Effector memory CD4-positive, alpha-beta T cell (primary cell): Measurements from ENCODE around the gene FANCC.

Experiments used
- DNase-seq, 3 donors: peaks; one replicate each; pipeline ENCODE4 v3.0.0-alpha.2; 2020
- H3K27ac ChIP-seq: 2 replicates; pipeline ENCODE4 v1.7.0; 2013; ENCODE audit warnings: mild to moderate bottlenecking, low read length, moderate library complexity; ENCODE audit not compliant: insufficient read depth, poor library complexity, severe bottlenecking
- H3K27me3 ChIP-seq: replicated peaks from 2 replicates; pipeline ENCODE4 v1.7.0; 2013; ENCODE audit warnings: mild to moderate bottlenecking, low read length; ENCODE audit not compliant: insufficient read depth, control insufficient read depth, poor library complexity, severe bottlenecking
- H3K36me3 ChIP-seq: 2 replicates; pipeline ENCODE4 v1.7.0; 2013; ENCODE audit warnings: mild to moderate bottlenecking, low read length, moderate library complexity; ENCODE audit not compliant: control insufficient read depth, insufficient read depth
- H3K4me1 ChIP-seq: 2 replicates; pipeline ENCODE4 v1.7.0; 2013; ENCODE audit warnings: low read length, mild to moderate bottlenecking; ENCODE audit not compliant: control insufficient read depth, insufficient read depth, poor library complexity, severe bottlenecking
- H3K4me3 ChIP-seq: 2 replicates; pipeline ENCODE4 v1.7.0; 2013; ENCODE audit warnings: low read length, low read depth, mild to moderate bottlenecking; ENCODE audit not compliant: insufficient read depth, poor library complexity, severe bottlenecking
- H3K9me3 ChIP-seq: 2 replicates; pipeline ENCODE4 v1.7.0; 2013; ENCODE audit warnings: mild to moderate bottlenecking, low read length, moderate library complexity; ENCODE audit not compliant: control insufficient read depth

The FANCC gene

DNA sequence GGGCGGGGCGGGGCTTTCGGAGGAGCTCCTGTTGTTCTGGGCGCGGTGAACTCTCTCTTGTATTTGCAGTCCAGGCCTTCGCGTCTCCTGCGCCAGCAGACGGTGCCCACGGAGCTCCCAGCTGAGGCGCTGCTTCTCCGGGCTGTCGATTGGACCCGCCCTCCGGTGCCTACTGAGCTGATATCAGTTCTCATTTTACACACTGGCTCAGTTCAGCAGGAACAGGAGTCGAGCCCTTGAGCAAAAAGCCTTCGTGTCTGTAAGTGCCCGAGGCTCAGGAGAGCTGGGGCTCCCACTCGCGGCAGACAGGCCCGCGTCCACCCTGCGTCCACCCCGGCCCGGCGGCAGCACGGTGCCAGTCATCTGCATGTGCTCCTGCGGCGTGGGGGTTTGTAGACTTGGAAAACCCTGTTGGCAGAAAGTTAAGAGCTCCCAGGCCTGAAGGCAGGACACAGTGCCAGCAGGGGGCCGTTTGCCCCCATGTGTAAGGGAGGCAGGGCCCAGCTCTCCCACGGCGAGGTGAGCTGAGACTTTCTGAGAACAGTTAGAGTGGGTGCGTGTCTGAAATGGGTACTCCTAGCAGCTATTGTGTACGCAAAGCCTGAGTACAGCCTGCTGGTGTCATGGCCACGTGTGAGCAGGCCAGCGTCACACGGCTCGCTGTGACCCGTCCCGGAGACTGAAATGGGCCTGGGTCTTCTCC, 231.5 kb downstream of the FANCC start:
- Histone ChIP-seq H3K4me1 (no peaks in the 10 kb centered on the region), H3K27me3 (no peaks in the 10 kb centered on the region), H3K36me3 (no peaks in the 10 kb centered on the region), H3K4me3 (no peak overlapping the region), H3K27ac (no peak overlapping the region), H3K9me3 (no peaks in the 10 kb centered on the region)
- DNase-seq, result no peak

DNA sequence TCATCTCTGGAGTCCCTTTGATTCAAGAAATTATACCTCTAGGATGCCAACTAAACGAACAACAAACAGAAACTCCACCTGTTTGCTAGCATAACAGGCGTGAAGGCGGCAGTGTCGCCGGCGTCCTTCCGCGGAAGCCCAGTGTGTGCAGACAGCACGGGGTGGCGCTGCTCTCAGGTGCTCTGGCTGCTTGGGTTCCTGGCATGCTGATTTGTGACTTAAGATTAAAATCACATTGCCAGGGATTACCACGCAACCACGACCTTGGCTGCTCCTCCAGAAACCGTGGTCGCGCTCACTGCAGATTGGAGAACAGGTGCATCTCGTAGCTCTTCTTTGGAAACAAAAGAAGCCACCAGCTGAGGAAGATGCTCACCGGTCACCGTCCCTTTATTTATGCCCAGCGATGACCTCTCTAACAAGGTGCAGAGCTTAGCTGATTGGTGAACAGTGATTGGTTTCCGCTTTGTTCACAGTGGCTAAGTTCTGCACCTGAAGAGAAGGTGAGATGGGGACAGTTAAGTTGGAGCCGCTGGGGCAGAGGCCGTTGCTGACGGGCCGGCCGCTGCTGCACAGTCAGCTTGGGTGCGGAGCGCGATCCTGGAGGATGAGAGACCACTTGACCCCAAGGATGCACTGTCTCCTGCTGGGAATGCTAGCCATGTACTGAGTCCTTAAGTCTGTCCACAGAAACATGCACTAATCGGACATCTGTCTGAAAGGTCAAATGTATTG, 232.3 kb downstream of the FANCC start:
- no peaks in the 10 kb centered on the region for H3K9me3 ChIP-seq
- H3K4me3 ChIP-seq, result no peak overlapping the region
- no peaks in the 10 kb centered on the region for H3K27me3 ChIP-seq
- no peaks in the 10 kb centered on the region for H3K36me3 ChIP-seq
- no peaks in the 10 kb centered on the region for H3K4me1 ChIP-seq
- H3K27ac ChIP-seq, result no peak overlapping the region
- no peak for DNase-seq

DNA sequence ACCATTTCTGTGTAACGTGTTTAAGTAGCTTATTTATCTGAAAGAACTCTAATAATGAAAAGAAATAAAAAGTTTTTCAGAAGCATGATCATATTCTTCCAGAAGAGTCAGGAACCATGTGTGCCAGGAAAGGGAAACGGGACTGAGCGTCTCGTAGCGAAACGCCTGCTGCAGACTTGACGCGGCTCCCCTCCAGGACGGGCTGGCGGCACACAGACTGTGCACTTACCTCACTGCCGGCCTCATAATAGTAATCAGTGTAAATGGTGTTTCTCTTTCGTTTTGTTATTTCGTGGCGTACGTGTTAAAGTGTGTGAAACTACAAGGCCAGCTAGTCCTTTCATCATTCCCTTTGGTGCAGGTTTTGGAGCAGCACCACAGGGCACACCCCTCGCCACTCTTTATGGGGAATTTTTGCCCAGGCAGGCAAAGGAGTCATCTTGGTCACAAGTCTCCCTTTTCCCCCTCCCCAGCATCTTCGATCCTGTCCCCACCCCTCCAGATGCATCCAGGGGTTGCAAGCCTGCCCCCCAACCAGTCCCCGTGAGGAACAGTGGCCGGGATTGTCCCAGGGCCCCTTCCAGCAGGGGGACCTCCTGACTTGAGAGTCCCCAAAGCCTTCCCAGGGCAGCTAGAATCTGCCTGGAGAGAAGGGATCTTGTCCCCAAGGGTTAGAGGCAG, 233.1 kb downstream of the FANCC start:
- H3K27me3 ChIP-seq, result no peaks in the 10 kb centered on the region
- H3K4me3 ChIP-seq, result no peak overlapping the region
- H3K9me3 ChIP-seq, result no peaks in the 10 kb centered on the region
- no peaks in the 10 kb centered on the region for H3K36me3 ChIP-seq
- H3K4me1 ChIP-seq, result no peaks in the 10 kb centered on the region
- DNase-seq, result no peak
- no peak overlapping the region for H3K27ac ChIP-seq

DNA sequence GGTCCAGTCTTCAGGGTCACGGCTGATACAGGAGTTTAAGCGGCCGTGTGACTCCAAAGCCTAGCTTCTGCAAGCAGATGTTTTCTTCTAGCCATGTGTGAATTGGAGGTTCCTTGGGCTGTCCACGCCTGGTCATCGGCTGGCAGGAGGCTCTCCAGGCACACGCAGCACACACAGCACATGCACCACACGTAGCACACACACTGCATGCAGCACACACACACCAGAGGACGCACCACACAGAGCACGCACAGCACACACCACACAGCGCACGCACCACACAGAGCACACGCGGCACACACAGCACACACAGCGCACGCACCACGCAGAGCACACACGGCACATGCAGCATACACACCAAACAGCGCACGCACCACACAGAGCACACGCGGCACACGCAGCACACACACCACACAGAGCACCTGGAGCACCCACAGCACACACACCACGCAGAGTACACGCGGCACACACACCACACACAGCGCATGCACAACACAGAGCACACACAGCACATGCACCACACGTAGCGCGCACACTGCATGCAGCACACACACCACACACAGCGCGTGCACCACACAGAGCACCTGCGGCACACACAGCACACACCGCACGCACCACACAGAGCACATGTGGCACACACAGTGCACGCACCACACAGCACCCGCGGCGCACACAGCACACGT, 234.3 kb downstream of the FANCC start:
- Histone ChIP-seq H3K36me3 (no peaks in the 10 kb centered on the region), H3K4me3 (no peak overlapping the region), H3K4me1 (no peaks in the 10 kb centered on the region), H3K27ac (no peak overlapping the region), H3K27me3 (no peaks in the 10 kb centered on the region), H3K9me3 (no peaks in the 10 kb centered on the region)
- no peak for DNase-seq

DNA sequence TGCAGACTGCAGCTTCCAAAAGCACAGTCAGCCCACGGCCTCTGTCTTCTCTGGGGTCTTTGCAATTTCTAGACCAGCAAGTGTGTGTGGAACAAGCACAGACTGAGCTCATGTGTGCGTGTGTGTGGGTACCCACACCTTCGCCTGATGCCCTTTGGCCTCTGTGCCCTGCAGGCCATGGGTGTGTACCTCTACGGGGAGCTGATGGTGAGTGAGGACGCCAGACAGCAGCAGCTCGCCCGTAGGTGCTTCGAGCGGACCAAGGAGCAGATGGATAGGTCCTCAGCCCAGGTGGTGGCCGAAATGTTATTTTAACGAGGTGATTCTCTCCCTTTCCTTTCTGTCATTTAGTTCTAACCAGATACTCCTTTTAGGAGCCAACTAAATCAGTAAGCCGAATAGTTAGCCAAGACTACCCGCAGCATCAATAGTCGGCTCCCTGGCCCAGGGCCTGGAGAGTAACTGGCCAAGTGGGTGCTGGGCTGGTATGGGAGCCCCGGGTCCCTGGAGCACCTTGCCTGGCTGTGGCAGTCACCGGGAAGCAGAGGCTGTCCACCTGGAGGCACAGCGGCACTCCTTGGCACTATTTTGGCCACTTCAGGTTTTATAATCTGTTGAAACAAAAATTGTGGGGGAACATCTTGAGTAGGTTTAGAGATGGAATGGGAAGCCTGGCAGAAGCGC, 235.0 kb downstream of the FANCC start:
- H3K36me3 ChIP-seq, result no peaks in the 10 kb centered on the region
- DNase-seq, result no peak
- no peaks in the 10 kb centered on the region for H3K4me1 ChIP-seq
- H3K27ac ChIP-seq, result no peak overlapping the region
- no peaks in the 10 kb centered on the region for H3K9me3 ChIP-seq
- no peak overlapping the region for H3K4me3 ChIP-seq
- H3K27me3 ChIP-seq, result no peaks in the 10 kb centered on the region

DNA sequence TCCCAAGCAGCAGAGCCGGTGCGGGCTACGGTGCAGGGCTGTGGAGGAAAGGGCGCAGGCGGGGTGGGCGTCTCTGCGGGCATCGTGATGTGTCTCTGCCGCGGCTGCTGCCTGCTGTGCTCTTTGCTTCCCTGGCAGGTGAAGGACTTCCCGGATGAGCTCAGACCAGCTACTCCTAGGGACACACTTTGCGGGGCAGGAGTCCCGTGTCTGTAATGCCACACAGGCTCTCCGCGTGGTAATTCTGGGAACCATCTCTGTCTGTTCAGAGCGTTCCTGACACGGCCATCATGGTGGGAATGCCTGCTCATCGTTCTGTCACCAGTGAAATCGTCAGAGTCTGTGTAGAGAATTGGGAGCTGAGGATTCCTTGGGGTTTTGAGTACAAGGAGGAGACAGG, 235.5 kb downstream of the FANCC start:
- no peak overlapping the region for H3K27ac ChIP-seq
- H3K27me3 ChIP-seq, result no peaks in the 10 kb centered on the region
- H3K4me3 ChIP-seq, result no peak overlapping the region
- H3K4me1 ChIP-seq, result no peaks in the 10 kb centered on the region
- no peaks in the 10 kb centered on the region for H3K36me3 ChIP-seq
- no peak for DNase-seq
- no peaks in the 10 kb centered on the region for H3K9me3 ChIP-seq

DNA sequence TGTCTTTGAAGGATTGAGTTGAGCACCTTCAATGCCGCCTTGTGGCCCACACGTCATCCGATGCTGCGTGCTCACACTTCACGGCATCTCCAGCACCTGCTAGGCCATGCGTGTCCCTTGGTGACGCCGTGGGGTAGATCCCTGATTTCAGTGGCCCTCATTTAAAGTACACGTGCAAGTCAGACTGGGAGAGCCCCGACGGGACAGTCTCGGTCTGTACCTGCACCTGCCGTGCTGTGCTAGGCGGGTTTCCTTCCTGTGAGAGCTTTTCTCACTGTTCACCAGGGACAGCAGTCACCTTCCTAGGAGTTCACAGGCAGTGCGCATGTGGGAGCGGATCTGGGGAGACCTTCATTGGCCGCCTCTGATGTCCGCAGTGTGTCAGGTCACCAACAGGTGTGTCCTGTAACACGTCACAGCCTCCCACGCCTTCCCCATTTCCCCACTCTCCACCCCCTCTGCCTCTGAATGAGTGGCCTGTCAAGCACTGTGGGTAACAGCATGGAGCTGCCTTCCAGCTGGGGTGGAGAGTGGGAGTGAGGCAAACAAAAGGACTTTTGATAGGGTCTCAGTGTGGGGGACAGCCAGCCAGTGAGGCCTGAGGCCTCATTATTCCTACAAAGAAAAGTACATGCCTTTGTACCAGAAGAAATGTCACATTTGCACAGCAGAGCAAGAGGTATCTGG, 236.4 kb downstream of the FANCC start:
- DNase-seq, result no peak
- H3K9me3 ChIP-seq, result no peaks in the 10 kb centered on the region
- H3K27ac ChIP-seq, result no peak overlapping the region
- H3K4me3 ChIP-seq, result no peak overlapping the region
- no peaks in the 10 kb centered on the region for H3K27me3 ChIP-seq
- no peaks in the 10 kb centered on the region for H3K4me1 ChIP-seq
- no peaks in the 10 kb centered on the region for H3K36me3 ChIP-seq

DNA sequence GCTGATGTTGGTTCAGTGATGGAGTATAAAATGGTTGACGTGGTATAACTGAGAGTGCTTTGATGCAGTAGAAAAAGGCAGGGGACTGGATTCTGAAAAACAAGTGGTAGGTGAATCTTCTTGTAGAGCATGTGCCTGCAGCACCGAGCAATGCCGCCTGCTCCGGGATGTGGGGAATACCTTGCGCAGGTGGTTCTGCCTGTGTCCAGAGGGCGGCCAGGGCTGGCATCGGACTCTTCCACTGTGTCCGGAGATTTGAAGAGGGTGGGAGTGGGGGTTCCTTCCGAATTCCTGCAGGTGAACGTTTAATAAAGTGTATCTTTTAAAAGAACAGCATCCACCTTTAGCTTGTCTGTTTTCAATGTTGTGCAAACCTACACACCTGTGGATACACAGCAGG, 238.0 kb downstream of the FANCC start:
- Histone ChIP-seq H3K4me1 (no peaks in the 10 kb centered on the region), H3K27ac (no peak overlapping the region), H3K36me3 (no peaks in the 10 kb centered on the region), H3K4me3 (no peak overlapping the region), H3K27me3 (no peaks in the 10 kb centered on the region), H3K9me3 (no peaks in the 10 kb centered on the region)
- DNase-seq, result no peak

DNA sequence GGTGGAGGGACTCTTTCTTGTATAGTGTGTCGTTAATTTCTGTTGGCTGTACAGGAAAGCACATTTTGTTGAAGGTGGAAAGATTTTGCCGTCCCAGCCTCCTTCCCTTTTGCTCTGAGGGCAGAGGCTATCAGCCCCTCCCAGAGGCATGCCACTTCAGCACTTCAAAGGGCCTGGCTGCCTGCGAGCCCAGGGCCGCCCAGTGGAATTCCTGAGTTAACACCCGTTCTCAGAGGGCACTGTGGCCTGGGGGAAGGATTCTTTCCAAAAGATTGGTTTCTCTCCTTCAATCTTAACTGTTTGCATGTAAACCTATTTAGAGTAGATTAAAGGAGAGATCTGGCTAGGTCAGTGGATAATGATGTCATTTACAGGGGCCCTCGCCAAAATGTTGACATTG, 238.6 kb downstream of the FANCC start:
- no peaks in the 10 kb centered on the region for H3K9me3 ChIP-seq
- no peaks in the 10 kb centered on the region for H3K27me3 ChIP-seq
- no peak overlapping the region for H3K27ac ChIP-seq
- H3K4me1 ChIP-seq, result no peaks in the 10 kb centered on the region
- no peak for DNase-seq
- H3K4me3 ChIP-seq, result no peak overlapping the region
- H3K36me3 ChIP-seq, result no peaks in the 10 kb centered on the region
